Measurements from ENCODE around the gene ADARB1.

The ADARB1 gene

GRCh38 chr21:45167796-45168222 lies 93.4 kb downstream of the ADARB1 start:
- TF ChIP-seq CTCF (IDR thresholded peaks at IDR 0.05) = no peak

- no peak for TF ChIP-seq CTCF (IDR thresholded peaks at IDR 0.05)
Observed at GRCh38 chr21:45168522-45168921, 94.1 kb downstream of the ADARB1 start.

GRCh38 chr21:45169001-45169400 lies 94.6 kb downstream of the ADARB1 start:
- TF ChIP-seq CTCF (IDR thresholded peaks at IDR 0.05) = no peak

- no peak for TF ChIP-seq CTCF (IDR thresholded peaks at IDR 0.05)
Observed at GRCh38 chr21:45169682-45170081, 95.3 kb downstream of the ADARB1 start.

GRCh38 chr21:45170987-45171386 lies 96.6 kb downstream of the ADARB1 start:
- no peak for TF ChIP-seq CTCF (IDR thresholded peaks at IDR 0.05)

- TF ChIP-seq CTCF (IDR thresholded peaks at IDR 0.05) = no peak
Observed at GRCh38 chr21:45172420-45172819, 98.0 kb downstream of the ADARB1 start.

- no peak for TF ChIP-seq CTCF (IDR thresholded peaks at IDR 0.05)
Observed at GRCh38 chr21:45175326-45176095, 101.1 kb downstream of the ADARB1 start.

- TF ChIP-seq CTCF (IDR thresholded peaks at IDR 0.05) = no peak
Observed at GRCh38 chr21:45176141-45176540, 101.8 kb downstream of the ADARB1 start.

Data from LNCAP (cell line).